ENCODE results near the gene ATP9B. TPM values are rescaled to one million over a fixed set of nuclear protein-coding genes. Genes with fewer than 3 reads are reported as not detected.

The ATP9B gene
- total RNA-seq, 1 donor from 2014 or later = 33.2 TPM

DNA sequence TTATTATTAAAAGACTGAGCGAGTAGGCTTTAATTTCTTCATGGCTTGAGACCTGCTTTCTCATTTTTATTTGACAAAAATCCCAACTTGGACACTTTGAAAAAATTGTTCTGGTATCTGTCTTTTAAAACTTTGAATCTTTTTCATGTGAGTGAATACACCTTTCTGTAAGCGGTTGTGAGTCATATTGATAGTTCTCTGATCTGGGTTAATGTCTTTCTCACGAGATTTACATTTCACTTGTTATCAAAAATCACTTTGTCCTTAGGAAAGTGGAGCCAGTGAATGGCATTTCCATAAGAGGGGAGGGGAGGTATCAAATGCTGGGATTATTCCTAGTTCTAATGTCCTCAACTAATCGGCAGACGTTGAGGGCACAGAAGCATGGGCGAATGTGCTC, 36.3 kb downstream of the ATP9B start:
- Histone ChIP-seq H3K4me1 (no peaks in the 10 kb centered on the region), H3K4me2 (no peak overlapping the region), H3K36me3 (no peaks in the 10 kb centered on the region), H3K4me3 (no peak overlapping the region), H3F3A (ENCODE audit: low read depth) (no peaks in the 10 kb centered on the region), H3K79me2 (ENCODE audit: low read depth) (peaks cover 78% of the 10 kb centered on the region), H4K20me1 (ENCODE audit: low read depth) (peaks cover 6% of the 10 kb centered on the region), H2AFZ (replicated peaks) (no peak overlapping the region), H3K9ac (no peak overlapping the region), H3K27ac (no peak overlapping the region), H3K27me3 (no peaks in the 10 kb centered on the region), H3K9me3 (ENCODE audit: low read depth) (no peaks in the 10 kb centered on the region)
- no peak for DNase-seq (ENCODE audit: low spot score)
- Mint-ChIP-seq H3K9me3 (peaks cover 15% of the 10 kb centered on the region), H3K36me3 (peaks cover 34% of the 10 kb centered on the region), H3K27ac (no peak overlapping the region), H3K4me3 (no peak overlapping the region), H3K27me3 (ENCODE audit: insufficient read depth, low read depth) (peaks cover 3% of the 10 kb centered on the region), H3K4me1 (peaks cover 3% of the 10 kb centered on the region)
- TF ChIP-seq EZH2 (IDR thresholded peaks at IDR 0.05) (no peak), CTCF (IDR thresholded peaks at IDR 0.05) (no peak), EZH2phosphoT487 (IDR thresholded peaks at IDR 0.05) (no peak)

GRCh38 chr18:79106084-79106483, 36.9 kb downstream of the ATP9B start:
- Mint-ChIP-seq H3K4me1 (peaks cover 3% of the 10 kb centered on the region), H3K4me3 (no peak overlapping the region)
- TF ChIP-seq EZH2 (IDR thresholded peaks at IDR 0.05) = no peak
- no peak for TF ChIP-seq CTCF (IDR thresholded peaks at IDR 0.05)
- TF ChIP-seq EZH2phosphoT487 (IDR thresholded peaks at IDR 0.05) = no peak

GRCh38 chr18:79107886-79108285, 38.7 kb downstream of the ATP9B start:
- Histone ChIP-seq H3K9ac (no peak overlapping the region), H3K36me3 (no peaks in the 10 kb centered on the region), H4K20me1 (ENCODE audit: low read depth) (peaks cover 6% of the 10 kb centered on the region), H3K27me3 (no peaks in the 10 kb centered on the region), H3K9me3 (ENCODE audit: low read depth) (no peaks in the 10 kb centered on the region), H3F3A (ENCODE audit: low read depth) (no peaks in the 10 kb centered on the region), H3K4me3 (no peak overlapping the region), H3K4me1 (no peaks in the 10 kb centered on the region), H3K79me2 (ENCODE audit: low read depth) (peaks cover 66% of the 10 kb centered on the region), H2AFZ (replicated peaks) (no peak overlapping the region), H3K27ac (no peak overlapping the region), H3K4me2 (no peak overlapping the region)
- no peak for DNase-seq (ENCODE audit: low spot score)
- no peak for TF ChIP-seq CTCF (IDR thresholded peaks at IDR 0.05)
- TF ChIP-seq EZH2phosphoT487 (IDR thresholded peaks at IDR 0.05) = no peak
- no peak for TF ChIP-seq EZH2 (IDR thresholded peaks at IDR 0.05)
- peaks cover 18% of the 10 kb centered on the region for H3K36me3 Mint-ChIP-seq
- H3K4me3 Mint-ChIP-seq = no peak overlapping the region
- peaks cover 3% of the 10 kb centered on the region for H3K4me1 Mint-ChIP-seq
- no peak overlapping the region for H3K27ac Mint-ChIP-seq
- H3K9me3 Mint-ChIP-seq = peaks cover 3% of the 10 kb centered on the region
- peaks cover 3% of the 10 kb centered on the region for H3K27me3 Mint-ChIP-seq (ENCODE audit: insufficient read depth, low read depth)

More at GRCh38 chr18:79106084-79106483, 36.9 kb downstream of the ATP9B start:
- H3K79me2 ChIP-seq (ENCODE audit: low read depth) = peaks cover 80% of the 10 kb centered on the region
- H3K27ac Mint-ChIP-seq = no peak overlapping the region
- H4K20me1 ChIP-seq (ENCODE audit: low read depth) = peaks cover 6% of the 10 kb centered on the region
- no peaks in the 10 kb centered on the region for H3K36me3 ChIP-seq
- H3K9me3 Mint-ChIP-seq = peaks cover 12% of the 10 kb centered on the region
- no peak overlapping the region for H3K9ac ChIP-seq
- no peak overlapping the region for H3K4me2 ChIP-seq
- H3K27me3 ChIP-seq = no peaks in the 10 kb centered on the region
- no peaks in the 10 kb centered on the region for H3K9me3 ChIP-seq (ENCODE audit: low read depth)
- H3K4me3 ChIP-seq = no peak overlapping the region
- H3K4me1 ChIP-seq = no peaks in the 10 kb centered on the region
- no peak for DNase-seq (ENCODE audit: low spot score)
- no peak overlapping the region for H3K27ac ChIP-seq
- H3F3A ChIP-seq (ENCODE audit: low read depth) = no peaks in the 10 kb centered on the region
- peaks cover 29% of the 10 kb centered on the region for H3K36me3 Mint-ChIP-seq
- peaks cover 3% of the 10 kb centered on the region for H3K27me3 Mint-ChIP-seq (ENCODE audit: insufficient read depth, low read depth)
- H2AFZ ChIP-seq (replicated peaks) = no peak overlapping the region
